ENCODE measurements around the gene GNG7. TPM values are rescaled to one million over a fixed set of nuclear protein-coding genes. Genes with fewer than 3 reads are reported as not detected.
"Not testable (repeated sequence)": the region's sequence is repeated elsewhere in the genome, so short reads cannot be mapped to it uniquely, and the experiment has no call there.

Gene GNG7
- total RNA-seq, 1 experiment from 2014 or later, result 1.1 TPM

GRCh38 chr19:2623798-2624197 is 78.7 kb downstream of the GNG7 start:
- Histone ChIP-seq H3K4me2 (ENCODE audit: low read length) (no peak overlapping the region), H3K79me2 (ENCODE audit: low read length) (no peaks in the 10 kb centered on the region), H3K9me3 (ENCODE audit: low read length) (no peaks in the 10 kb centered on the region), H3K4me3 (ENCODE audit: low read length) (no peak overlapping the region), H3K4me1 (ENCODE audit: insufficient read depth, low read length) (peaks cover 34% of the 10 kb centered on the region), H3K9ac (ENCODE audit: low read length) (no peak overlapping the region), H3F3A (ENCODE audit: low read length, unreplicated experiment) (no peaks in the 10 kb centered on the region), H3K36me3 (ENCODE audit: low read depth, low read length) (no peaks in the 10 kb centered on the region), H3K27me3 (ENCODE audit: low read length) (no peaks in the 10 kb centered on the region), H3K9me2 (replicated peaks; ENCODE audit: low read length) (no peaks in the 10 kb centered on the region), H2AFZ (ENCODE audit: low read length) (no peak overlapping the region), H4K20me1 (ENCODE audit: low read length) (no peaks in the 10 kb centered on the region), H3K27ac (ENCODE audit: low read length) (no peak overlapping the region)
- no TSS peak for BruUV-seq (replicated peaks)
- TF ChIP-seq EZH2 (IDR thresholded peaks at IDR 0.05; ENCODE audit: low read length, unreplicated experiment) (no peak), EZH2phosphoT487 (IDR thresholded peaks at IDR 0.05; ENCODE audit: borderline replicate concordance, low read length) (no peak)
- TF ChIP-seq, protein P1, sequence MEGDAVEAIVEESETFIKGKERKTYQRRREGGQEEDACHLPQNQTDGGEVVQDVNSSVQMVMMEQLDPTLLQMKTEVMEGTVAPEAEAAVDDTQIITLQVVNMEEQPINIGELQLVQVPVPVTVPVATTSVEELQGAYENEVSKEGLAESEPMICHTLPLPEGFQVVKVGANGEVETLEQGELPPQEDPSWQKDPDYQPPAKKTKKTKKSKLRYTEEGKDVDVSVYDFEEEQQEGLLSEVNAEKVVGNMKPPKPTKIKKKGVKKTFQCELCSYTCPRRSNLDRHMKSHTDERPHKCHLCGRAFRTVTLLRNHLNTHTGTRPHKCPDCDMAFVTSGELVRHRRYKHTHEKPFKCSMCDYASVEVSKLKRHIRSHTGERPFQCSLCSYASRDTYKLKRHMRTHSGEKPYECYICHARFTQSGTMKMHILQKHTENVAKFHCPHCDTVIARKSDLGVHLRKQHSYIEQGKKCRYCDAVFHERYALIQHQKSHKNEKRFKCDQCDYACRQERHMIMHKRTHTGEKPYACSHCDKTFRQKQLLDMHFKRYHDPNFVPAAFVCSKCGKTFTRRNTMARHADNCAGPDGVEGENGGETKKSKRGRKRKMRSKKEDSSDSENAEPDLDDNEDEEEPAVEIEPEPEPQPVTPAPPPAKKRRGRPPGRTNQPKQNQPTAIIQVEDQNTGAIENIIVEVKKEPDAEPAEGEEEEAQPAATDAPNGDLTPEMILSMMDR (conservative IDR thresholded peaks at IDR 0.05; ENCODE audit: low read depth, low read length), result no peak
- ChIA-PET POLR2A (ENCODE audit: unreplicated experiment) (no interaction called here), CTCF (no interaction called here)
- no peak for ATAC-seq
- intact Hi-C loops (cut with micrococcal nuclease), result no loop called here
- DNase-seq, result no peak

GRCh38 chr19:2622371-2622961 is 80.0 kb downstream of the GNG7 start:
- DNase-seq; H3K4me3 ChIP-seq (ENCODE audit: low read length); BruUV-seq (replicated peaks); H3K36me3 ChIP-seq (ENCODE audit: low read depth, low read length); H3F3A ChIP-seq (ENCODE audit: low read length, unreplicated experiment); H3K9me3 ChIP-seq (ENCODE audit: low read length); H3K9me2 ChIP-seq (replicated peaks; ENCODE audit: low read length); H3K27ac ChIP-seq (ENCODE audit: low read length); H3K79me2 ChIP-seq (ENCODE audit: low read length); intact Hi-C loops (cut with micrococcal nuclease); H3K4me2 ChIP-seq (ENCODE audit: low read length); H3K9ac ChIP-seq (ENCODE audit: low read length); H2AFZ ChIP-seq (ENCODE audit: low read length); POLR2A ChIA-PET (ENCODE audit: unreplicated experiment); H3K27me3 ChIP-seq (ENCODE audit: low read length); CTCF ChIA-PET; ATAC-seq; H4K20me1 ChIP-seq (ENCODE audit: low read length): not testable (repeated sequence)
- H3K4me1 ChIP-seq (ENCODE audit: insufficient read depth, low read length), result peaks cover 35% of the 10 kb centered on the region

- intact Hi-C loops (cut with micrococcal nuclease), result no loop called here
- H3K9ac ChIP-seq (ENCODE audit: low read length), result peak overlapping the region; percentile 21; the same call in 1 of the 2 replicates
- H3K4me3 ChIP-seq (ENCODE audit: low read length), result no peak overlapping the region
- H3K79me2 ChIP-seq (ENCODE audit: low read length), result no peaks in the 10 kb centered on the region
- H4K20me1 ChIP-seq (ENCODE audit: low read length), result no peaks in the 10 kb centered on the region
- H3K36me3 ChIP-seq (ENCODE audit: low read depth, low read length), result no peaks in the 10 kb centered on the region
- BruUV-seq (replicated peaks), result no TSS peak
- no peak for TF ChIP-seq EZH2 (IDR thresholded peaks at IDR 0.05; ENCODE audit: low read length, unreplicated experiment)
- no peak for TF ChIP-seq EZH2phosphoT487 (IDR thresholded peaks at IDR 0.05; ENCODE audit: borderline replicate concordance, low read length)
- TF ChIP-seq, protein P1 (conservative IDR thresholded peaks at IDR 0.05; ENCODE audit: low read depth, low read length), result no peak
- peak overlapping the region; percentile 37; the same call in 1 of the 2 replicates for H2AFZ ChIP-seq (ENCODE audit: low read length)
- no peaks in the 10 kb centered on the region for H3K9me2 ChIP-seq (replicated peaks; ENCODE audit: low read length)
- no peaks in the 10 kb centered on the region for H3F3A ChIP-seq (ENCODE audit: low read length, unreplicated experiment)
- H3K27me3 ChIP-seq (ENCODE audit: low read length), result no peaks in the 10 kb centered on the region
- DNase-seq (peak; percentile 44), ATAC-seq (no peak; the same call in 1 of the 2 replicates)
- H3K9me3 ChIP-seq (ENCODE audit: low read length), result no peaks in the 10 kb centered on the region
- H3K4me2 ChIP-seq (ENCODE audit: low read length), result peak overlapping the region; percentile 77
- ChIA-PET CTCF (interaction anchor here (0.6 to 1.2 kb wide), 2 partner anchors 18 to 144 kb away, joined by 3 to 4 read pairs; no protein-coding TSS in a partner anchor), POLR2A (ENCODE audit: unreplicated experiment) (interaction anchor here (0.6 kb wide), 2 partner anchors 141 to 142 kb away, joined by 3 to 5 read pairs; no protein-coding TSS in a partner anchor)
- H3K27ac ChIP-seq (ENCODE audit: low read length), result peak overlapping the region; percentile 68
- H3K4me1 ChIP-seq (ENCODE audit: insufficient read depth, low read length), result peaks cover 27% of the 10 kb centered on the region
Measured at GRCh38 chr19:2619076-2619475, 83.4 kb downstream of the GNG7 start.
